ENCODE data around the gene BMPR1A. TPM values are rescaled to one million over a fixed set of nuclear protein-coding genes. Genes with fewer than 3 reads are reported as not detected.
"Not testable (repeated sequence)": the region's sequence is repeated elsewhere in the genome, so short reads cannot be mapped to it uniquely, and the experiment has no call there.

The BMPR1A gene
- total and polyA plus RNA-seq, 4 experiments from 2014 or later = 4.7 to 21.0 (median 10.4) TPM

- Histone ChIP-seq H3K4me3 (ENCODE audit: low read length in 2 of 2) (no peak overlapping the region), H3K9me3 (ENCODE audit: control insufficient read depth in 1 of 2, low read length in 2 of 2) (no peaks in the 10 kb centered on the region), H3K27ac (ENCODE audit: low read depth, low read length) (no peak overlapping the region), H3K27me3 (ENCODE audit: insufficient read depth, low read length) (no peaks in the 10 kb centered on the region), H3K36me3 (ENCODE audit: insufficient read depth, low read length) (no peaks in the 10 kb centered on the region), H3K4me1 (ENCODE audit: insufficient read depth, low read length) (no peaks in the 10 kb centered on the region)
- intact Hi-C loops (cut with micrococcal nuclease) = no loop called here
- no peak for DNase-seq
- peaks cover 32 to 41% of the 10 kb centered on the region in 2 donors for H3K36me3 Mint-ChIP-seq
- no peak overlapping the region for H3K4me3 Mint-ChIP-seq
- ChIA-PET POLR2A (ENCODE audit: partially characterized antibody) (no interaction called here), CTCF (ENCODE audit: partially characterized antibody) (interaction anchor here (0.9 kb wide), 1 partner anchor 163 kb away, joined by 3 read pairs; no protein-coding TSS in a partner anchor)
- no peaks in the 10 kb centered on the region for H3K27me3 Mint-ChIP-seq
- peaks cover 0 to 5% (median 2%) of the 10 kb centered on the region in 4 donors for H3K4me1 Mint-ChIP-seq
- peaks cover 0 to 2% (median 0%) of the 10 kb centered on the region in 8 donors for H3K9me3 Mint-ChIP-seq
- H3K27ac Mint-ChIP-seq = peak overlapping the region in 1 of 7 donors; percentile 20
Observed at GRCh38 chr10:86840498-86840897, 84.1 kb downstream of the BMPR1A start.

- H3K27ac ChIP-seq (ENCODE audit: low read depth, low read length) = no peak overlapping the region
- Mint-ChIP-seq H3K27me3 (no peaks in the 10 kb centered on the region), H3K9me3 (no peaks in the 10 kb centered on the region), H3K27ac (no peak overlapping the region), H3K4me1 (no peaks in the 10 kb centered on the region), H3K36me3 (peaks cover 31 to 43% of the 10 kb centered on the region in 2 donors), H3K4me3 (no peak overlapping the region)
- H3K36me3 ChIP-seq (ENCODE audit: insufficient read depth, low read length) = no peaks in the 10 kb centered on the region
- CTCF ChIA-PET (ENCODE audit: partially characterized antibody) = no interaction called here
- no peaks in the 10 kb centered on the region for H3K27me3 ChIP-seq (ENCODE audit: insufficient read depth, low read length)
- no peak for DNase-seq
- no peak overlapping the region for H3K4me3 ChIP-seq (ENCODE audit: low read length in 2 of 2)
- no peaks in the 10 kb centered on the region for H3K9me3 ChIP-seq (ENCODE audit: control insufficient read depth in 1 of 2, low read length in 2 of 2)
- intact Hi-C loops (cut with micrococcal nuclease) = no loop called here
- H3K4me1 ChIP-seq (ENCODE audit: insufficient read depth, low read length) = no peaks in the 10 kb centered on the region
- POLR2A ChIA-PET (ENCODE audit: partially characterized antibody) = no interaction called here
Observed at GRCh38 chr10:86846088-86846487, 89.7 kb downstream of the BMPR1A start.

DNA sequence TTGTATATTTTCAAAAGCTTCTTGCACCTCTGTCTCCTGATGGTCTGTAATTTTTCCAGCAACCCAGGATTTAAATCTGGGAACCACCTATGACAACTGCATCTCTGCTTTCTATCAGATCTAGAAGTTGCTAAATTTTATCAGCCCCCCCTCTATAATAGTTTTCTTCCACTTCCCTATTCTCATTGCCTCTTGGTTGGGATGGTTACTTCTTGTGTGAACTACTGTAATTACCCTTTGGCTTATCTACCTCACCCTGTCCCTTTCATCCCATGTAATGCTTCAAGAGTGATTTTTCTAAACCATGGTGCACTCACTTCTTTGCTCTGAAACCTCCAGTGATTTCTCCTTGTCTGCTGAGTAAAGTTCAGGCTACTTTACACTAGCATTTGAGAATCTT lies 92.3 kb downstream of the BMPR1A start:
- H3K9me3 ChIP-seq (ENCODE audit: control insufficient read depth in 1 of 2, low read length in 2 of 2) = no peaks in the 10 kb centered on the region
- no peaks in the 10 kb centered on the region for H3K27me3 ChIP-seq (ENCODE audit: insufficient read depth, low read length)
- DNase-seq = no peak
- POLR2A ChIA-PET (ENCODE audit: partially characterized antibody) = no interaction called here
- H3K4me3 Mint-ChIP-seq = no peak overlapping the region
- peaks cover 20 to 40% of the 10 kb centered on the region in 2 donors for H3K36me3 Mint-ChIP-seq
- no peaks in the 10 kb centered on the region for H3K27me3 Mint-ChIP-seq
- peaks cover 0 to 4% (median 0%) of the 10 kb centered on the region in 8 donors for H3K9me3 Mint-ChIP-seq
- no peak overlapping the region for H3K27ac Mint-ChIP-seq
- no peaks in the 10 kb centered on the region for H3K36me3 ChIP-seq (ENCODE audit: insufficient read depth, low read length)
- H3K27ac ChIP-seq (ENCODE audit: low read depth, low read length) = no peak overlapping the region
- intact Hi-C loops (cut with micrococcal nuclease) = no loop called here
- H3K4me1 Mint-ChIP-seq = no peaks in the 10 kb centered on the region
- H3K4me1 ChIP-seq (ENCODE audit: insufficient read depth, low read length) = no peaks in the 10 kb centered on the region
- no peak overlapping the region for H3K4me3 ChIP-seq (ENCODE audit: low read length in 2 of 2)
- CTCF ChIA-PET (ENCODE audit: partially characterized antibody) = no interaction called here

- no peak overlapping the region for H3K4me3 ChIP-seq (ENCODE audit: low read length in 2 of 2)
- no peaks in the 10 kb centered on the region for H3K27me3 Mint-ChIP-seq
- peaks cover 0 to 4% (median 0%) of the 10 kb centered on the region in 8 donors for H3K9me3 Mint-ChIP-seq
- no peaks in the 10 kb centered on the region for H3K4me1 Mint-ChIP-seq
- H3K4me3 Mint-ChIP-seq = no peak overlapping the region
- no peaks in the 10 kb centered on the region for H3K4me1 ChIP-seq (ENCODE audit: insufficient read depth, low read length)
- H3K9me3 ChIP-seq (ENCODE audit: control insufficient read depth in 1 of 2, low read length in 2 of 2) = no peaks in the 10 kb centered on the region
- DNase-seq = no peak
- intact Hi-C loops (cut with micrococcal nuclease) = no loop called here
- no peaks in the 10 kb centered on the region for H3K36me3 ChIP-seq (ENCODE audit: insufficient read depth, low read length)
- POLR2A ChIA-PET (ENCODE audit: partially characterized antibody) = interaction anchor here (0.5 kb wide), 1 partner anchor 91 kb away, joined by 3 read pairs; no protein-coding TSS in a partner anchor
- no peaks in the 10 kb centered on the region for H3K27me3 ChIP-seq (ENCODE audit: insufficient read depth, low read length)
- H3K36me3 Mint-ChIP-seq = peaks cover 20 to 44% of the 10 kb centered on the region in 2 donors
- CTCF ChIA-PET (ENCODE audit: partially characterized antibody) = no interaction called here
- no peak overlapping the region for H3K27ac ChIP-seq (ENCODE audit: low read depth, low read length)
- no peak overlapping the region for H3K27ac Mint-ChIP-seq
Observed at GRCh38 chr10:86849181-86849894, 92.9 kb downstream of the BMPR1A start.

DNA sequence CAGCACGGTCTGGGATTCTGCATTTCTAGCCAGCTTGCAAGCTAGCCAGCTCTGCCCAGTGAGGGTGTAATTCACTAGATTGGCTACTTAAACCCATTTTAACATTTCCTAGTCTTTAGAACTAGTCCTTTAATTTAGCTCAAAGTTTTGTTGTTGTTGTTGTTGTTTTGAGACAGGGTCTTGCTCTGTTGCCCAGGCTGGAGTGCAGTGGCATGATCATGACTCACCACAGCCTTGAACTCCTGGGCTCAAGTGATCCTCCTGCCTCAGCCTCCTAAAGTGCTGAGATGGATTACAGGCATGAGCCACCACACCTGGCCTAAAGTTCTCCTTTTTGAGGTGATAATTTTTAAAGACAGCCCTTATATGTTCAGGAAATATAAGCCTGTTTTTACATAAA lies 94.1 kb downstream of the BMPR1A start:
- H3K27ac ChIP-seq (ENCODE audit: low read depth, low read length) = no peak overlapping the region
- H3K4me1 ChIP-seq (ENCODE audit: insufficient read depth, low read length) = no peaks in the 10 kb centered on the region
- no peak overlapping the region for H3K4me3 ChIP-seq (ENCODE audit: low read length in 2 of 2)
- H3K36me3 ChIP-seq (ENCODE audit: insufficient read depth, low read length) = no peaks in the 10 kb centered on the region
- intact Hi-C loops (cut with micrococcal nuclease) = no loop called here
- no peak overlapping the region for H3K4me3 Mint-ChIP-seq
- no peaks in the 10 kb centered on the region for H3K27me3 Mint-ChIP-seq
- no peaks in the 10 kb centered on the region for H3K4me1 Mint-ChIP-seq
- H3K9me3 ChIP-seq (ENCODE audit: control insufficient read depth in 1 of 2, low read length in 2 of 2) = no peaks in the 10 kb centered on the region
- H3K27me3 ChIP-seq (ENCODE audit: insufficient read depth, low read length) = no peaks in the 10 kb centered on the region
- H3K27ac Mint-ChIP-seq = no peak overlapping the region
- CTCF ChIA-PET (ENCODE audit: partially characterized antibody) = no interaction called here
- peaks cover 0 to 4% (median 0%) of the 10 kb centered on the region in 8 donors for H3K9me3 Mint-ChIP-seq
- no peak for DNase-seq
- peaks cover 20 to 42% of the 10 kb centered on the region in 2 donors for H3K36me3 Mint-ChIP-seq
- POLR2A ChIA-PET (ENCODE audit: partially characterized antibody) = no interaction called here

DNA sequence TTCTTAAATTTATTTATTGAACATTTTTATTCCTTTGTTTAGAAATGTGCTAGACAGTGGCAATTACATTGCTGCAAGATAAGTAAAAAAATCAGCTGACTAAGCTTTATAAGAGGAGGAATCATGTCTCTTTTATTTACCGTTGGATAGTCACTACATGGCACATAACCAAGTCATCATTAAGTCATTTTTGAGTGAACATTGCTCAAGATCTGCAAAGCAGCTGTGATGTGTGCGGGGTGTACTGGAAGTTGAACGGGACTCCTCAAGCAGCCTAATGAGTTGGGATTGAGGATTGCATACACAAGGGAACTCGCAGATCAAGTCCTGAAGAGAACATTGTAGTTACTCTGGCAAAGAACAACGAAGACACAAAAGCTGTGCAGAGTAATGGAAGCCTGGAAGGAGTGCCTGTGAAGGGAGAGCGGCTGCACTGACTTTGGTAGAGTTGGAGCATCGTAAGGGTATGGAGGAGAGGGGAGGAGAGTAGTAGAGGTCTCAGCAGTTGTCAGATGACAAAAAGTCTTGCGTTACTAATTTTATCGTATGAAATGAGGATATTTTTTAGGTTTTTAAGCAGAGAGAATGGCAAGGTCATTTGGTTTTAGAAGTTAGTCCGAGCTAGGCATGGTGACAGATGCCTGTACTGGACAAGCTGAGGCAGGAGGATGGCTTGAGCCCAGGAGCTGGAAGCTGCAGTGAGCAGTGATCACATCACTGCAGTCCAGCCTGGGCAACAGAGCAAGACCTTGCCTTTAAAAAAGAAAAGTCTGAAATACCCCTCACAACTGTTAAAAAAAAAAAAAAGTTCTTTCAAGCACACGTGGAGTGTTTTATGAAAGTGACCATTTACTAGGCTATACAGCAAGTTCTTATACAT lies 95.1 kb downstream of the BMPR1A start:
- CTCF ChIA-PET (ENCODE audit: partially characterized antibody) = no interaction called here
- H3K9me3 ChIP-seq (ENCODE audit: control insufficient read depth in 1 of 2, low read length in 2 of 2) = no peaks in the 10 kb centered on the region
- Mint-ChIP-seq H3K27ac (no peak overlapping the region), H3K4me1 (no peaks in the 10 kb centered on the region), H3K27me3 (no peaks in the 10 kb centered on the region), H3K9me3 (peaks cover 0 to 4% (median 0%) of the 10 kb centered on the region in 8 donors), H3K36me3 (peaks cover 20 to 38% of the 10 kb centered on the region in 2 donors), H3K4me3 (no peak overlapping the region)
- no peak overlapping the region for H3K4me3 ChIP-seq (ENCODE audit: low read length in 2 of 2)
- H3K27ac ChIP-seq (ENCODE audit: low read depth, low read length) = no peak overlapping the region
- intact Hi-C loops (cut with micrococcal nuclease) = no loop called here
- no peaks in the 10 kb centered on the region for H3K27me3 ChIP-seq (ENCODE audit: insufficient read depth, low read length)
- POLR2A ChIA-PET (ENCODE audit: partially characterized antibody) = interaction anchor here (0.6 kb wide), 1 partner anchor 202 kb away, joined by 3 read pairs; no protein-coding TSS in a partner anchor
- H3K4me1 ChIP-seq (ENCODE audit: insufficient read depth, low read length) = no peaks in the 10 kb centered on the region
- no peak for DNase-seq
- H3K36me3 ChIP-seq (ENCODE audit: insufficient read depth, low read length) = no peaks in the 10 kb centered on the region

- H3K27me3 ChIP-seq (ENCODE audit: insufficient read depth, low read length); H3K9me3 Mint-ChIP-seq; H3K4me3 Mint-ChIP-seq; H3K9me3 ChIP-seq (ENCODE audit: control insufficient read depth in 1 of 2, low read length in 2 of 2); H3K4me1 ChIP-seq (ENCODE audit: insufficient read depth, low read length); H3K4me3 ChIP-seq (ENCODE audit: low read length in 2 of 2); H3K27me3 Mint-ChIP-seq; H3K27ac ChIP-seq (ENCODE audit: low read depth, low read length); H3K27ac Mint-ChIP-seq; POLR2A ChIA-PET (ENCODE audit: partially characterized antibody); intact Hi-C loops (cut with micrococcal nuclease); H3K4me1 Mint-ChIP-seq; DNase-seq; H3K36me3 ChIP-seq (ENCODE audit: insufficient read depth, low read length); CTCF ChIA-PET (ENCODE audit: partially characterized antibody): not testable (repeated sequence)
- peaks cover 16 to 42% of the 10 kb centered on the region in 2 donors for H3K36me3 Mint-ChIP-seq
Observed at GRCh38 chr10:86853582-86853981, 97.2 kb downstream of the BMPR1A start.

Data from CD4-positive, alpha-beta memory T cell (primary cell).